Natural killer cell treated with Interleukin-12 subunit alpha and Interleukin-12 subunit beta and Interleukin-15 and Interleukin-18, amount 100 ng/mL, for 72 hours (primary cell): ENCODE results near the gene RHOT2. TPM values are rescaled to one million over a fixed set of nuclear protein-coding genes. Genes with fewer than 3 reads are reported as not detected.

Experiments
- ATAC-seq, 2 donors: fragments of 150-1000 bp; cut with Tn5 transposase in 1 of 2; sonication (Bioruptor Pico), chemical (Tn5 transposase) in 1 of 2; 2 replicates each; pipeline ENCODE4 v1.10.0; 2021
- DNase-seq: peaks from one replicate; pipeline ENCODE4 v3.0.0; 2022; ENCODE audit warnings: low spot score
- H3K27ac Mint-ChIP-seq, 2 donors: 1 replicate in 1 of 2; 2 replicates in 1 of 2; pipeline ENCODE4 v1.8.0; 2022; ENCODE audit warnings: mixed read lengths in 2 of 2, mild to moderate bottlenecking in 1 of 2, moderate library complexity in 1 of 2
- H3K27me3 Mint-ChIP-seq, 2 donors: 1 replicate in 1 of 2; 2 replicates in 1 of 2; pipeline ENCODE4 v1.8.0; 2022; ENCODE audit warnings: mixed read lengths in 2 of 2
- H3K36me3 Mint-ChIP-seq: one replicate; pipeline ENCODE4 v1.8.0; 2022; ENCODE audit warnings: mixed read lengths
- H3K4me1 Mint-ChIP-seq, 2 donors: 1 replicate in 1 of 2; 2 replicates in 1 of 2; pipeline ENCODE4 v1.8.0; 2022; ENCODE audit warnings: low read depth in 2 of 2, mixed read lengths in 2 of 2, mild to moderate bottlenecking in 1 of 2
- H3K4me3 Mint-ChIP-seq: one replicate; pipeline ENCODE4 v1.8.0; 2022; ENCODE audit warnings: mixed read lengths
- H3K9me3 Mint-ChIP-seq: 2 replicates; pipeline ENCODE4 v1.8.0; 2022; ENCODE audit warnings: mixed read lengths
- total RNA-seq, 2 donors: library from RNA; stranded (reverse); gene quantifications; one replicate each; pipeline ENCODE4 v1.2.3, GENCODE V29; 2022

Gene RHOT2
- total RNA-seq, 2 donors from 2014 or later: 171 to 259 TPM

DNA sequence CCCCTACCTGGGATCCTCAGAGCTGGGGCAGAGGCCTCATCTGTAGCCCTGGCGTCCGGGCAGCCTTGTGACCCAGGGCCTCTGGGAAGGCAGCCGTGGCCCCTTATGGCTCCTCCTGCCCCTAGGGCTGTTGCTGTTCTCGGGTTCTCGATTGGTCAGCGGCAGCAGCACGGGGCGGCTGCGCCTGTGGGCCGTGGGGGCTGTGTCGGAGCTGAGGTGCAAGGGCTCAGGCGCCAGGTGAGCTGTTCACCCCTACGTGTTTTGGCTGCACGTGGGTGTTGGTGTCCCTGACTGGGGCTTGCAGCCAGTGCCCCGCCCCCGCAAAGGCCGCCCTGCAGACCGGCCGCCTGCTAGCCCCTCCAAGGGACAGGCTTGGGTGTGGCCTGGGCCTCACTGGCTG is 5.8 kb upstream of the RHOT2 start:
- DNase-seq (no peak), ATAC-seq (no peak)
- no peaks in the 10 kb centered on the region for H3K9me3 Mint-ChIP-seq
- H3K27me3 Mint-ChIP-seq: no peaks in the 10 kb centered on the region
- no peaks in the 10 kb centered on the region for H3K36me3 Mint-ChIP-seq
- peaks cover 6 to 8% of the 10 kb centered on the region in 2 donors for H3K4me1 Mint-ChIP-seq
- H3K27ac Mint-ChIP-seq: no peak overlapping the region
- no peak overlapping the region for H3K4me3 Mint-ChIP-seq

DNA sequence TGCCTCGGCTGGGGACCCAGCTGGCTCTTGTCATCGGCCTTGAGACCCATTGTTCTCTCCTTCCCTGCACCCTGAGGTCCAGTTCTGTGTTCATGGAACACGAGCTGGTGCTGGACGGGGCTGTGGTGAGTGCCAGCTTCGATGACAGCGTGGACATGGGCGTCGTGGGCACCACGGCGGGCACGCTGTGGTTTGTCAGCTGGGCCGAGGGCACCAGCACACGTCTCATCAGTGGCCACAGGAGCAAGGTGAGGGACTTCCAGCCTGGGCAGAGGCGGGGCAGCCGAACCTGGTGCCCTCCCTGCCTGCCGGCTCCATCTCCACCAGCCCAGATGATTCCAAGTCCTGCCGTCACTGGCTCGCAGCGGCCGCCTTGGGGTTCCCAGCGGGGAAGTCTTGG is 5.3 kb upstream of the RHOT2 start:
- H3K36me3 Mint-ChIP-seq: no peaks in the 10 kb centered on the region
- H3K27ac Mint-ChIP-seq: no peak overlapping the region
- ATAC-seq: no peak
- H3K4me3 Mint-ChIP-seq: no peak overlapping the region
- no peaks in the 10 kb centered on the region for H3K9me3 Mint-ChIP-seq
- H3K4me1 Mint-ChIP-seq: peaks cover 6 to 8% of the 10 kb centered on the region in 2 donors
- H3K27me3 Mint-ChIP-seq: no peaks in the 10 kb centered on the region
- no peak for DNase-seq

GRCh38 chr16:666572-666971 is 1.4 kb upstream of the RHOT2 start:
- Mint-ChIP-seq H3K27me3 (no peaks in the 10 kb centered on the region), H3K9me3 (no peaks in the 10 kb centered on the region), H3K4me1 (peaks cover 0 to 3% of the 10 kb centered on the region in 2 donors), H3K27ac (no peak overlapping the region), H3K4me3 (no peak overlapping the region), H3K36me3 (no peaks in the 10 kb centered on the region)
- ATAC-seq (no peak), DNase-seq (no peak)

DNA sequence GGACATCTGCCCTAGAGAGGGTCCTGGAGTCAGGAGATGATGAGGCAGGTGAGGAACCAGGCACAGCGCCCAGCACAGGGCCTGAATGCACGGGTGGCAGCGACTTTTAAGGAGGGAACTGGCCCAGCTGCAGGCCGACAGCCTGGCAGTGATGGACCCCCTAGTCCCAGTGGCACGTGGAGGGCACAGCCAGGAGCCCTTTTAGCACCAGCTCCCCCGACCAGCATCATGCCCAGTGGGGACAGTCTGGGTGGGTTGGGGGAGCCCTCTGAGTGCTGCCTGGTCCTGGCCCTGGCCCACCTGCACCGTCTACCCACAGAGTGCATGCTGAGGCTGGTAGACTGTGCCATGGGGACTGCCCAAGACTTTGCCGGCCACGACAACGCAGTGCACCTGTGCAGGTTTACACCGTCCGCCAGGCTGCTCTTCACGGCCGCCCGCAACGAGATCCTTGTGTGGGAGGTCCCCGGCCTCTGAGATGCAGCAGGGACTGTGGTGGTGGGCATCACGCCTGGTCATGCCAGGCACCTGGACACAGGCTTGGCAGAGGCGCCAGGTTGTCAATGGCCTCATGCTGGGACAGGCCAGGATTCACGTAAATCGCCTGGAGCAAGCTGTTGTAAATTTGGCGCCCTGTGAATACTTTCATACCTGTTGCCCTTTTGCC is 686 bp upstream of the RHOT2 start:
- peak overlapping the region in 1 of 2 donors; percentile 78 for H3K27ac Mint-ChIP-seq

GRCh38 chr16:668519-669171 is 713 bp downstream of the RHOT2 start:
- Mint-ChIP-seq H3K27me3 (no peaks in the 10 kb centered on the region), H3K36me3 (no peaks in the 10 kb centered on the region), H3K4me3 (peak overlapping the region; percentile 75), H3K27ac (no peak overlapping the region), H3K9me3 (no peaks in the 10 kb centered on the region), H3K4me1 (peaks cover 0 to 3% of the 10 kb centered on the region in 2 donors)
- ATAC-seq (peak; percentile 0 to 1), DNase-seq (no peak)

More for the DNA sequence above, 686 bp upstream of the RHOT2 start:
- DNase-seq (no peak), ATAC-seq (no peak)
- no peaks in the 10 kb centered on the region for H3K9me3 Mint-ChIP-seq
- peak overlapping the region; percentile 75 for H3K4me3 Mint-ChIP-seq
- no peaks in the 10 kb centered on the region for H3K27me3 Mint-ChIP-seq
- no peaks in the 10 kb centered on the region for H3K36me3 Mint-ChIP-seq
- peaks cover 0 to 3% of the 10 kb centered on the region in 2 donors for H3K4me1 Mint-ChIP-seq

DNA sequence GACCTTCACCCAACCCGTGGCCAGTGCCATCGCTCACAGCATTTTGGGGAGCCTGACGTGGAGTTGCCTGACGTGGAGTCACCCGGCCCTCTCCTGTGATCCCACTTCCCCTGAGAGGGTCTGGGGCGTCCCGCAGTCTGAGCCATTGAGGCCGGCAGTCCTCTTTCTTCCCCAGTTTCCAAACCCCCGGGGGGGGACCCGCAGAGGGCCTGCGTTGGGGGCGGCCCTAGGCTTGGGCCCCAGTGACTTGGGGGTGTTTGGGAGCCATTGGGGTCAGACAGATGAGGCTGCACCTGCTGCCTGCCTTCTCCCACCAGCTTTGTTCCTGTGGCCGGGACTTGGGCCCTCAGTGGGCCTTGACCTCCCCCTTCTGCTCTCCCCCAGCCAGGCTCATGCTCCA is 1.7 kb downstream of the RHOT2 start:
- Mint-ChIP-seq H3K27ac (no peak overlapping the region), H3K36me3 (no peaks in the 10 kb centered on the region), H3K9me3 (no peaks in the 10 kb centered on the region)

DNA sequence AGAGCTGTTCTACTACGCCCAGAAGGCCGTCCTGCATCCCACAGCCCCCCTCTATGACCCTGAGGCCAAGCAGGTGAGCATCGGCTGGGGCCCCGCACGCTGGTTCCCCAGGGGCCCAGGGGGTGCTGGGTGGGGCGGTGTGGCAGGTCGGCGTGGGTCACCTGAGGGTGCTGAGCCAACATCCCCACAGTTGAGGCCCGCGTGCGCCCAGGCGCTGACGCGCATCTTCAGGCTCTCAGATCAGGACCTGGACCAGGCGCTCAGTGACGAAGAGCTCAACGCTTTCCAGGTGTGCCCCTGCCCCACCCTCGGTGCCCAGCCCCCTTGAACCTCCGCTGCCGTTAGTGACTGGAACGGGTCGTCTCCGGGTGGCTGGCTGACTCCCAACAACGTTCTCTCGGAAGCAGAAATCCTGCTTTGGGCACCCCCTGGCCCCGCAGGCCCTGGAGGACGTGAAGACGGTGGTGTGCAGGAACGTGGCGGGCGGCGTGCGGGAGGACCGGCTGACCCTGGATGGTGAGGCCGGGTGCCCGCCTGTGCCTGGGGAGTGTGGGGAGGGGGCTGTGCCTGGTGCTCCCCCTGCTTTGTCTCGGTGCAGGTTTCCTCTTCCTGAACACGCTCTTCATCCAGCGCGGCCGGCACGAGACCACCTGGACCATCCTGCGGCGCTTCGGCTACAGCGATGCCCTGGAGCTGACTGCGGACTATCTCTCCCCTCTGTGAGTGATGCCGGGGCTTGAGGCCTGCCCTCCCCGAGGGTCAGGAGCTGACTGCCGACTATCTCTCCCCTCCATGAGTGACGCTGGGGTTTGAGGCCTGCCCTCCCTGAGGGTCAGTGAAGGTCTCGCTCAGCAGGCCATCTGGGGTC is 2.8 kb downstream of the RHOT2 start:
- peaks cover 0 to 9% of the 10 kb centered on the region in 2 donors for H3K4me1 Mint-ChIP-seq
- H3K9me3 Mint-ChIP-seq: no peaks in the 10 kb centered on the region
- H3K4me3 Mint-ChIP-seq: no peak overlapping the region
- no peaks in the 10 kb centered on the region for H3K27me3 Mint-ChIP-seq
- DNase-seq (no peak), ATAC-seq (no peak)
- H3K36me3 Mint-ChIP-seq: no peaks in the 10 kb centered on the region
- no peak overlapping the region for H3K27ac Mint-ChIP-seq

More for the DNA sequence above, 1.7 kb downstream of the RHOT2 start:
- DNase-seq: no peak
- H3K27me3 Mint-ChIP-seq: no peaks in the 10 kb centered on the region
- H3K4me3 Mint-ChIP-seq: no peak overlapping the region
- no peak for ATAC-seq
- peaks cover 0 to 3% of the 10 kb centered on the region in 2 donors for H3K4me1 Mint-ChIP-seq

DNA sequence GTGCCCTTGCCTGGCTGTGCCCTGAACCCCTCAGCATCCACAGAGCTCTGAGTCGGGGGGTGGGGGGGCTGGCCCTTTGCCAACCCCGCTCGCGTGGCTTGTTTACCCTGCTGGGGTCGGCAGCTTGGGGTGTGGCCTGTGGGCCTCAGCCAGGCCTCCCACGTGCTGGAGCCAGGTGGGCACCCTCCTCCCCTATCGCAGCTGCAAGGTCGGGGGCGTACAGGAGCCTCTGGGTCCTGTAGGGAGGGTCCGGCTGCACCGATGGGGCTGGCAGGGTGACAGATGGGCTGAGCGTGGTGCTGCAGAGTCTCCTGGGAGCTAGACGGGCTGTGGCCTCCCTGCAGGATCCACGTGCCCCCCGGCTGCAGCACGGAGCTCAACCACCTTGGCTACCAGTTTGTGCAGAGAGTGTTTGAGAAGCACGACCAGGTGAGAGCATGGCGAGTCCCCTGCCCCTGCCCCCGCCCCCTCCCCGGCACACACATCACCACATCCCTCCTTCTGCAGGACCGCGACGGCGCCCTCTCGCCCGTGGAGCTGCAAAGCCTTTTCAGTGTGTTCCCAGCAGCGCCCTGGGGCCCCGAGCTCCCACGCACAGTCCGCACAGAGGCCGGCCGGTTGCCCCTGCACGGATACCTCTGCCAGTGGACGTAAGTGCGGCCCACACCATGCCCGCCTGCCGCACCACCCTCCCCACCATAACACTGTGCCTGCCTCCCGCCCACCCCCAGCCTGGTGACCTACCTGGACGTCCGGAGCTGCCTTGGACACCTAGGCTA is 3.6 kb downstream of the RHOT2 start:
- ATAC-seq (no peak), DNase-seq (no peak)
- Mint-ChIP-seq H3K27me3 (no peaks in the 10 kb centered on the region), H3K4me3 (no peak overlapping the region), H3K4me1 (peaks cover 0 to 9% of the 10 kb centered on the region in 2 donors), H3K9me3 (no peaks in the 10 kb centered on the region), H3K27ac (no peak overlapping the region), H3K36me3 (no peaks in the 10 kb centered on the region)

DNA sequence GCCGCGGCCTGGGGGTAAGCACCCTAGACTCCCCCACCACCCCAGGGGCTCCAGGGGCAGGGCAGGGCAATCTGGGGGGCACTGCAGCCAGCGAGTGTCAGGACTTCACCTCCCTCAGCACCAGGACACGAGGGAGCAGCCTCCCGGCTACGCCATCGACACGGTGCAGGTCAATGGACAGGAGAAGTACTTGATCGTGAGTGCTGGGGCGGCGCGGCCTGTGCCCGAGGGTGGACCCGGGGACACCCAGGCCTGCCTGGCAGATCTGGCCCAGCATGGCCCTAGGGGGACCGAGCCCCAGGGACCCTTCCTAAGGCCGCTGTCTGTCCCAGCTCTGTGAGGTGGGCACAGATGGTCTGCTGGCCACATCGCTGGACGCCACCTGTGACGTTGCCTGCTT is 4.4 kb downstream of the RHOT2 start:
- Mint-ChIP-seq H3K4me3 (no peak overlapping the region), H3K27me3 (no peaks in the 10 kb centered on the region)

DNA sequence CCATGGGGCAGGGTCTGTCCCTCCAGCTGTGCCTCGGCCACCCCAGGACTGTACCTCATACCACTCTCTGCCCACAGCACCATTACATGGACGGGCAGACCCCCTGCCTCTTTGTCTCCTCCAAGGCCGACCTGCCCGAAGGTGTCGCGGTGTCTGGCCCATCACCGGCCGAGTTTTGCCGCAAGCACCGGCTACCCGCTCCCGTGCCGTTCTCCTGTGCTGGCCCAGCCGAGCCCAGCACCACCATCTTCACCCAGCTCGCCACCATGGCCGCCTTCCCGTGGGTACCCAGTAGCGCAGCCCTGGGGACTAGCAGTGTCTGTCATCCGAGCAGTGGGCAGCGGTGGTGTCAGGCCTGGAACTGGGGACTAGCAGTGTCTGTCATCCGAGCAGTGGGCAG is 4.9 kb downstream of the RHOT2 start:
- H3K36me3 Mint-ChIP-seq: no peaks in the 10 kb centered on the region
- DNase-seq: no peak
- H3K9me3 Mint-ChIP-seq: no peaks in the 10 kb centered on the region
- peaks cover 0 to 6% of the 10 kb centered on the region in 2 donors for H3K4me1 Mint-ChIP-seq
- no peak overlapping the region for H3K4me3 Mint-ChIP-seq
- no peaks in the 10 kb centered on the region for H3K27me3 Mint-ChIP-seq
- ATAC-seq: no peak
- no peak overlapping the region for H3K27ac Mint-ChIP-seq

More for the DNA sequence above, 4.4 kb downstream of the RHOT2 start:
- ATAC-seq (no peak), DNase-seq (no peak)
- Mint-ChIP-seq H3K27ac (no peak overlapping the region), H3K4me1 (peaks cover 0 to 9% of the 10 kb centered on the region in 2 donors), H3K9me3 (no peaks in the 10 kb centered on the region), H3K36me3 (no peaks in the 10 kb centered on the region)

DNA sequence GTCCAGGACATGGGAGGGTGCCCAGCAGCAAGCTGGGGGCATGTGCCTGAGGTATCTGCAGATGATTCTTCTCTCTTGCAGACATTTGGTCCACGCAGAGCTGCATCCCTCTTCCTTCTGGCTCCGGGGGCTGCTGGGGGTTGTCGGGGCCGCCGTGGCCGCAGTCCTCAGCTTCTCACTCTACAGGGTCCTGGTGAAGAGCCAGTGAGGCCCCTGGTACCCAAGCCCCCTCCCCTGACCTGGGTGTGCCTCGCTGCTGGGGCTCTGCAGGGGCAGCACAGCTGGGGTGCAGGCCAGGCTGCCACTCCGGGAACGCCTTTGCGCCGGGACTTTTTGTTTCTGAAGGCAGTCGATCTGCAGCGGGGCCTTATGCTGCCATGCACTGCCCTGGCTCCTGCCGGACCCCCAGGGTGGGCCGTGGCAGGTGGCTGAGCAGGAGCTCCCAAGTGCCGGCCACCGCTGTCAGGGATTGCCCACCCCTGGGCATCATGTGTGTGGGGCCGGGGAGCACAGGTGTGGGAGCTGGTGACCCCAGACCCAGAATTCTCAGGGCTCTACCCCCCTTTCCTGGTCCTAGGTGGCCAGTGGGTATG is 5.6 kb downstream of the RHOT2 start:
- H3K27me3 Mint-ChIP-seq: no peaks in the 10 kb centered on the region
- DNase-seq (no peak), ATAC-seq (no peak)
- H3K4me1 Mint-ChIP-seq: peaks cover 0 to 6% of the 10 kb centered on the region in 2 donors
- H3K27ac Mint-ChIP-seq: no peak overlapping the region
- no peak overlapping the region for H3K4me3 Mint-ChIP-seq
- H3K36me3 Mint-ChIP-seq: no peaks in the 10 kb centered on the region
- no peaks in the 10 kb centered on the region for H3K9me3 Mint-ChIP-seq

- Mint-ChIP-seq H3K4me1 (peaks cover 6 to 7% of the 10 kb centered on the region in 2 donors), H3K9me3 (no peaks in the 10 kb centered on the region), H3K27ac (no peak overlapping the region), H3K27me3 (no peaks in the 10 kb centered on the region), H3K4me3 (no peak overlapping the region), H3K36me3 (no peaks in the 10 kb centered on the region)
- no peak for DNase-seq
- no peak for ATAC-seq
Observed at GRCh38 chr16:674214-674881, 6.4 kb downstream of the RHOT2 start.
